Measurements from ENCODE around the gene PRKRIP1.

Gene PRKRIP1

GRCh38 chr7:102459221-102459844, 63.2 kb downstream of the PRKRIP1 start:
- no peak for TF ChIP-seq CTCF (IDR thresholded peaks at IDR 0.05; ENCODE audit: low read depth, low read length)
- DNase-seq = no peak
- no peaks in the 10 kb centered on the region for H3K9me3 ChIP-seq
- H3K27me3 ChIP-seq = no peaks in the 10 kb centered on the region
- H3K36me3 ChIP-seq = peaks cover 47% of the 10 kb centered on the region
- no peaks in the 10 kb centered on the region for H3K4me1 ChIP-seq
- no peak overlapping the region for H3K4me3 ChIP-seq (ENCODE audit: low read depth, low read length)

GRCh38 chr7:102460467-102460866, 64.3 kb downstream of the PRKRIP1 start:
- no peaks in the 10 kb centered on the region for H3K9me3 ChIP-seq
- no peak overlapping the region for H3K4me3 ChIP-seq (ENCODE audit: low read depth, low read length)
- peaks cover 45% of the 10 kb centered on the region for H3K36me3 ChIP-seq
- DNase-seq = no peak
- H3K27me3 ChIP-seq = no peaks in the 10 kb centered on the region
- no peak for TF ChIP-seq CTCF (IDR thresholded peaks at IDR 0.05; ENCODE audit: low read depth, low read length)
- no peaks in the 10 kb centered on the region for H3K4me1 ChIP-seq

GRCh38 chr7:102463841-102464576, 67.8 kb downstream of the PRKRIP1 start:
- Histone ChIP-seq H3K4me1 (peaks cover 8% of the 10 kb centered on the region), H3K27me3 (no peaks in the 10 kb centered on the region)
- no peak for DNase-seq

GRCh38 chr7:102464577-102465280, 68.6 kb downstream of the PRKRIP1 start, which contains the start of the genes ALKBH4 and LRWD1:
Gene ALKBH4 (minus strand): TSS chr7:102464863. CDS start chr7:102464836, 27 bp downstream.
Gene LRWD1 (plus strand): TSS chr7:102464984. CDS start chr7:102465081, 97 bp downstream.
- DNase-seq = peak; percentile 97
- H3K36me3 ChIP-seq = peaks cover 15% of the 10 kb centered on the region
- peak within 1 kb of the TSS; percentile 100 for H3K4me3 ChIP-seq (ENCODE audit: low read depth, low read length)
- H3K4me1 ChIP-seq = peaks cover 10% of the 10 kb centered on the region
- H3K9me3 ChIP-seq = no peaks in the 10 kb centered on the region
- no peak for TF ChIP-seq CTCF (IDR thresholded peaks at IDR 0.05; ENCODE audit: low read depth, low read length)
- no peaks in the 10 kb centered on the region for H3K27me3 ChIP-seq

More at GRCh38 chr7:102463841-102464576, 67.8 kb downstream of the PRKRIP1 start:
- TF ChIP-seq CTCF (IDR thresholded peaks at IDR 0.05; ENCODE audit: low read depth, low read length) = no peak
- no peaks in the 10 kb centered on the region for H3K9me3 ChIP-seq
- H3K36me3 ChIP-seq = peaks cover 18% of the 10 kb centered on the region
- peak overlapping the region; percentile 100 for H3K4me3 ChIP-seq (ENCODE audit: low read depth, low read length)

GRCh38 chr7:102466097-102466496, 69.9 kb downstream of the PRKRIP1 start:
- no peak for DNase-seq
- H3K4me1 ChIP-seq = peaks cover 10% of the 10 kb centered on the region
- no peak for TF ChIP-seq CTCF (IDR thresholded peaks at IDR 0.05; ENCODE audit: low read depth, low read length)
- H3K9me3 ChIP-seq = no peaks in the 10 kb centered on the region
- no peaks in the 10 kb centered on the region for H3K27me3 ChIP-seq
- H3K36me3 ChIP-seq = peaks cover 21% of the 10 kb centered on the region
- peak overlapping the region; percentile 100 for H3K4me3 ChIP-seq (ENCODE audit: low read depth, low read length)
